BE2C (cell line): ENCODE data around the gene GAL.

ENCODE experiments used
- DNase-seq: peaks from one replicate; pipeline ENCODE4 v3.0.0-alpha.2; 2020
- H3K27me3 ChIP-seq: fragments of 250-450 bp; sonication (Bioruptor Pico); 2 replicates; pipeline ENCODE4 v1.5.1; 2020; ENCODE audit warnings: mild to moderate bottlenecking
- H3K36me3 ChIP-seq: fragments of 250-450 bp; sonication (Bioruptor Pico); 2 replicates; pipeline ENCODE4 v1.5.1; 2020; ENCODE audit warnings: mild to moderate bottlenecking
- H3K4me1 ChIP-seq: fragments of 250-450 bp; sonication (Bioruptor Pico); 2 replicates; pipeline ENCODE4 v1.5.1; 2020
- H3K4me3 ChIP-seq: 2 replicates; pipeline ENCODE4 v1.5.1; 2011; ENCODE audit warnings: low read depth, low read length
- H3K9me3 ChIP-seq: fragments of 250-450 bp; sonication (Bioruptor Pico); 2 replicates; pipeline ENCODE4 v1.5.1; 2020
- CTCF ChIP-seq: IDR thresholded peaks from 2 replicates; pipeline ENCODE4 v1.5.1; 2012; ENCODE audit warnings: mild to moderate bottlenecking, low read depth, low read length

GAL gene

GRCh38 chr11:68649851-68650555 lies 34.3 kb upstream of the GAL start:
- no peak for DNase-seq
- Histone ChIP-seq H3K4me1 (no peaks in the 10 kb centered on the region; the same call in 1 of the 2 replicates), H3K27me3 (no peaks in the 10 kb centered on the region), H3K36me3 (no peaks in the 10 kb centered on the region), H3K4me3 (no peak overlapping the region), H3K9me3 (0 out of 2 replicates have a peak, but pooled peaks cover 2% of the 10 kb centered on the region)
- TF ChIP-seq CTCF = no peak

- Histone ChIP-seq H3K27me3 (no peaks in the 10 kb centered on the region), H3K4me3 (no peak overlapping the region), H3K36me3 (no peaks in the 10 kb centered on the region), H3K4me1 (no peaks in the 10 kb centered on the region; the same call in 1 of the 2 replicates), H3K9me3 (0 out of 2 replicates have a peak, but pooled peaks cover 2% of the 10 kb centered on the region)
- TF ChIP-seq CTCF = no peak
- DNase-seq = no peak
Measured at GRCh38 chr11:68650801-68651200, 33.5 kb upstream of the GAL start.

GRCh38 chr11:68651208-68651984 lies 32.9 kb upstream of the GAL start:
- Histone ChIP-seq H3K4me3 (no peak overlapping the region), H3K36me3 (no peaks in the 10 kb centered on the region), H3K9me3 (no peaks in the 10 kb centered on the region), H3K4me1 (no peaks in the 10 kb centered on the region; the same call in 1 of the 2 replicates), H3K27me3 (no peaks in the 10 kb centered on the region)
- no peak for DNase-seq
- no peak for TF ChIP-seq CTCF

- no peaks in the 10 kb centered on the region; the same call in 1 of the 2 replicates for H3K4me1 ChIP-seq
- H3K36me3 ChIP-seq = no peaks in the 10 kb centered on the region
- H3K9me3 ChIP-seq = no peaks in the 10 kb centered on the region
- TF ChIP-seq CTCF = no peak
- DNase-seq = no peak
- H3K4me3 ChIP-seq = no peak overlapping the region
- no peaks in the 10 kb centered on the region for H3K27me3 ChIP-seq
Measured at GRCh38 chr11:68651985-68652682, 32.2 kb upstream of the GAL start.

- Histone ChIP-seq H3K9me3 (no peaks in the 10 kb centered on the region), H3K4me1 (no peaks in the 10 kb centered on the region; the same call in 1 of the 2 replicates), H3K27me3 (no peaks in the 10 kb centered on the region), H3K36me3 (no peaks in the 10 kb centered on the region), H3K4me3 (no peak overlapping the region)
- no peak for TF ChIP-seq CTCF
- no peak for DNase-seq
Measured at GRCh38 chr11:68652683-68653156, 31.6 kb upstream of the GAL start.
